ENCODE data around the gene IL5RA. TPM values are rescaled to one million over a fixed set of nuclear protein-coding genes. Genes with fewer than 3 reads are reported as not detected.

Gene IL5RA, protein sequence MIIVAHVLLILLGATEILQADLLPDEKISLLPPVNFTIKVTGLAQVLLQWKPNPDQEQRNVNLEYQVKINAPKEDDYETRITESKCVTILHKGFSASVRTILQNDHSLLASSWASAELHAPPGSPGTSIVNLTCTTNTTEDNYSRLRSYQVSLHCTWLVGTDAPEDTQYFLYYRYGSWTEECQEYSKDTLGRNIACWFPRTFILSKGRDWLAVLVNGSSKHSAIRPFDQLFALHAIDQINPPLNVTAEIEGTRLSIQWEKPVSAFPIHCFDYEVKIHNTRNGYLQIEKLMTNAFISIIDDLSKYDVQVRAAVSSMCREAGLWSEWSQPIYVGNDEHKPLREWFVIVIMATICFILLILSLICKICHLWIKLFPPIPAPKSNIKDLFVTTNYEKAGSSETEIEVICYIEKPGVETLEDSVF
- 1 to 10 TPM in 1 of 3 donors, not detected in 2; 1.0 TPM for polyA plus RNA-seq

DNA sequence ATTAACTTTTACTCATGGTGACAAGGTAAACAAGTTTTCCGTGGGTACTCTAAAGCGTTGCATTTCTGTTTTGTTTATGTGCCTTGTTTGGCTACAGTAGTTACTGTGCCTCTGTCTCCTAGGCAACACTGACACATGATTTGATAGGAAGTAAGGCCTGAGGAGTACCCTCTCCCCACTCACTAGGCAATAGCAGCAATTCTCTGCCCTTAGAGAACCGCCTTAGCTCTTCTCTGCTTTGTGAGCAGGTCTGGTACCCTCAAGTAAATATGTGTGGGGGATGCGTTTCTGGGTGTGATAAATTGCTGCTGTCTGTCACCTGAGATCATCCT lies at the start of gene IL5RA:
Gene IL5RA, minus strand, starts transcription at position 76 of the 332 bp plus-strand sequence. CDS start 5,390 bp downstream, outside the sequence.
- peak within 1 kb of the TSS in 1 of 5 donors; percentile 85 for H3K4me3 Mint-ChIP-seq
- peak within 1 kb of the TSS in 2 of 6 donors; percentile 94 to 95 for H3K27ac Mint-ChIP-seq
- H3K36me3 Mint-ChIP-seq: no peaks in the 10 kb centered on the region
- H3K27me3 Mint-ChIP-seq (ENCODE audit: low read depth in 3 of 3): peaks cover 0 to 8% (median 6%) of the 10 kb centered on the region in 3 donors
- H3K4me1 Mint-ChIP-seq: no peaks in the 10 kb centered on the region
- DNase-seq: peak in 1 of 3 donors; percentile 73
- H3K9me3 Mint-ChIP-seq: peaks cover 0 to 2% (median 0%) of the 10 kb centered on the region in 6 donors

DNA sequence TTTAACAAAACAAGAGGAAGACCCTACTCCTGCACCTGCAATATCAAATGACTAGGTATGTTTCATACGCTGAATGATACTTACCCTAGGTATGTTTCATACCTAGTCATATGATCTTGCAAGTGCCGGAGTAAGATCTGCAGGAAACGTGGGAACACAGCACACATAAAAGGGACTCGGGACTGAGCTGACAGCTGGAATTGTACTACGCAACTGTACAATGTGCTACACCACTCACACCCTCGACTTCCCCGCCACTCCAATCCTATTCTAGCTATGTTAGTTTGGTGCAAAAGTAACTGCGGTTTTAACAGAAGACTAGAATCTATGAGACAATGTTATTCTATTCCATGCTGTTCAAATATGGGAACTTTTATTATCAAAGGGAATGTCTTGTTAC lies 47.3 kb upstream of the IL5RA start:
- Mint-ChIP-seq H3K4me3 (no peak overlapping the region), H3K36me3 (peaks cover 13 to 48% (median 20%) of the 10 kb centered on the region in 3 donors), H3K27me3 (ENCODE audit: low read depth in 3 of 3) (no peaks in the 10 kb centered on the region), H3K4me1 (peaks cover 21 to 74% of the 10 kb centered on the region in 2 donors), H3K27ac (peak overlapping the region; percentile 12 to 65 (median 56)), H3K9me3 (no peaks in the 10 kb centered on the region)
- no peak for DNase-seq

DNA sequence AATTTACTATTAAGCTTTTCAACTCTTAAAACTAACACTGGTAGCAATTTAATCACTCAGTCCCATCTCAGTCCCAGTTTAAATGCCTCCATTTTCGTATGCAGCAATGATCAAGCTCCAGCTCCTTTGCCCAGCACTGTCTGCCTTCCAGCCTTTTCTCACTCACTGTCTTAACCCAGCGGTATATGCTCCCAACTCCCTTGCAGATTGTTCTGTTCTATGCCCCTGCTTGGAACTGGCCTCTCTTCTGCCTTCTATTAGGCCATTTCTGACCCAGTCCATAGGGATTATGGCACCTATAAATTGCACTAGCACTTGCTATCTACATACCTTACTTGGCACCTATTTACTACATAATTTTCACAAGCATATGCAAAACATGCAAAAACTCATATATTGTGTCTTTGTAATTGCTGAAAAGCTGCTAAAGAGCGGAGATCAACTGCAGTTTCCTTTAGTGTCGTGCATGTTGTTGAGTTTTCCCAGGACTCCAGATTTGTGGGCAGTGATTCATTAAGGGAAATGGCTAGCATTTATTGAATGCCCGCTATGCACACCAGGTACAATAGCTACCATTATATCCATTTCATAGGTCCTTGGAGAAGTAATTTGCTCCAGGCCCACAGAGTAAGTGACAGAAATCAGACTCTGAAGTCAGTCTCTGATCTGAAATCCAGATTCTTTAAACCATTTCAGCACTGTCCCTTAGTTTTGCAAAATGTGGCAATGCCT lies 44.9 kb upstream of the IL5RA start:
- no peak for DNase-seq
- peaks cover 17 to 62% of the 10 kb centered on the region in 2 donors for H3K4me1 Mint-ChIP-seq
- H3K4me3 Mint-ChIP-seq: no peak overlapping the region
- H3K9me3 Mint-ChIP-seq: no peaks in the 10 kb centered on the region
- H3K36me3 Mint-ChIP-seq: peaks cover 19 to 59% (median 21%) of the 10 kb centered on the region in 3 donors
- peak overlapping the region; percentile 29 to 79 (median 72) for H3K27ac Mint-ChIP-seq
- no peaks in the 10 kb centered on the region for H3K27me3 Mint-ChIP-seq (ENCODE audit: low read depth in 3 of 3)

DNA sequence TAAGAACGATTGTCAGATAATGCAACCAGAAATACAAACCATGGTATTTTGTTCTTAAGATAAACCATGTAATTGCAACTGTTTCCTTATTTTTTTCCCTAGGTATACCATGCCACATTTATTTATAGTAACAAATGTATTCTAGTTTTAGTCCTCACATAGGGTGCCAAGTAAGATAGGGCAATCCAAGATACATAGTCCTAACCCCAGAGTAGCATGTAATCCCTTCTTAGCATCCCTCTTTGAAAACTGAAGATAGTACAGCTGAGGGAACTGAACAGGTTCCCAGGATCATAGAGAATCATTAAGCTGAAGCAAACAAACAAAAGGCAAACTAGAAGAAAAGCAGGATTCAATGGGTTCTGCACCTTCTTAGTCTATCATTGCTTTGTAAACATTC lies 41.3 kb upstream of the IL5RA start:
- Mint-ChIP-seq H3K36me3 (peaks cover 14 to 60% (median 30%) of the 10 kb centered on the region in 3 donors), H3K4me1 (peaks cover 8 to 38% of the 10 kb centered on the region in 2 donors)

DNA sequence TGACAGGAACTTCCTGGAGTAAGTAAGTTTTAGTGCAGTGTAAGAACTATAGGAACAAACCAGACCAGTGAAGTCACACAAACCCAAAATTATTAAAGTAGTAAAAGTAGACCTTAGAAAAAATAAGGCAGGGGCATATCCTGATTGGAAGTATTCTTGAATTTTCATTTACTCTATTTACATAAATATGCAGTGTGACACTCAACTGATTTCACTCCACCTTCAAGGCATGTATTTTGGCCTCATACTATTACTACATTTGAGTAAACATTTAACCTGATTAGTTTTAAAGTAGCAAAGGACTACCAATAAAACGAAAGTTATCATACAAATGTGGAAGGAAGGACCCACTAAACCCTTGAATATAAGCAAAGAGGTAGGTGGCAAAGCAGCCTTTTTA lies 39.4 kb upstream of the IL5RA start:
- Mint-ChIP-seq H3K36me3 (peaks cover 18 to 57% (median 37%) of the 10 kb centered on the region in 3 donors), H3K9me3 (no peaks in the 10 kb centered on the region), H3K4me1 (peaks cover 8 to 21% of the 10 kb centered on the region in 2 donors), H3K27ac (peak overlapping the region; percentile 58 to 88 (median 78)), H3K4me3 (peak overlapping the region in 1 of 5 donors; percentile 18), H3K27me3 (ENCODE audit: low read depth in 3 of 3) (no peaks in the 10 kb centered on the region)
- no peak for DNase-seq

More for the DNA sequence above, 41.3 kb upstream of the IL5RA start:
- H3K27me3 Mint-ChIP-seq (ENCODE audit: low read depth in 3 of 3): no peaks in the 10 kb centered on the region
- H3K4me3 Mint-ChIP-seq: no peak overlapping the region
- no peak for DNase-seq
- peak overlapping the region in 4 of 6 donors; percentile 60 to 71 (median 70) for H3K27ac Mint-ChIP-seq
- H3K9me3 Mint-ChIP-seq: no peaks in the 10 kb centered on the region

DNA sequence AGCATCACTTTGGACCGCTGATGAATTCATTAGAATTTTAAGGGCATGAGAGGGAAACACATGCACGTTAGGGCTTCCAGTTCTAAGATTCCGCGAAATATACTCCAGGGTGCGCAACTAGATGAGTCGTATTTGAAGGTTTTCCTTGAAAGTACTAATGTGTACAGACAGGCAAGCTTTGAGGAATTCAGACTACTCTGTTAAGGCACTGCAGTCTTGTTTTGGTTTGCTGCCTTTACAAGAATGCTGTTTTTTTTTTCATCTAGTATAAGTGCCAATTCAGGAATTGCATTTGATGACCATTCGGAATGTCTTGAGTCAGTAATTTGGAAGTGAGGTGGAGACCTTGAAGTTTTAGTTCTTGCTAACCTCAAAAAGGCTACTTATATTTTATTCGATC lies 35.7 kb upstream of the IL5RA start:
- Mint-ChIP-seq H3K27me3 (ENCODE audit: low read depth in 3 of 3) (peaks cover 0 to 3% (median 0%) of the 10 kb centered on the region in 3 donors), H3K4me3 (no peak overlapping the region), H3K27ac (peak overlapping the region in 4 of 6 donors; percentile 71 to 84 (median 74)), H3K36me3 (peaks cover 9 to 49% (median 26%) of the 10 kb centered on the region in 3 donors), H3K4me1 (peaks cover 8 to 21% of the 10 kb centered on the region in 2 donors), H3K9me3 (peaks cover 0 to 2% (median 0%) of the 10 kb centered on the region in 6 donors)
- DNase-seq: no peak

DNA sequence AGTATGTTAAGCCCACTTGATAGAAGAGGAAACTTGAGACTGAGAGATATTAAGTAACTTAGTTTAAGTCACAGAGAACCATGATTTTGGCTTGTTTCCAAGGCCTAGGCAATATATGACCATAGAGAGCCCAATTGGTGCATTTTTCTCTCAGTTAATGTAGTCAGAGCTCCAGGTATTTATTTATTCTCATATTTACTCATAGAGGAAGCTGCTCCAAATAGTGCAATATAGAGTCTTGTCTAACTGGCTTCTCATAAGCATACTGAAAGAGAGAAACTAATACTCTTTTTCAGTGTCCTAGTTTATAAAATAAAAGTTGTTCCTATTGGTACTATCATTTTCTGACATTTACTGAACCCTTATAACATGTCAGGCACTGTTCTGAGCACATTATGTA lies 31.8 kb upstream of the IL5RA start:
- H3K9me3 Mint-ChIP-seq: peaks cover 0 to 2% (median 0%) of the 10 kb centered on the region in 6 donors
- no peak for DNase-seq
- no peak overlapping the region for H3K4me3 Mint-ChIP-seq
- peaks cover 3 to 35% of the 10 kb centered on the region in 2 donors for H3K4me1 Mint-ChIP-seq
- H3K36me3 Mint-ChIP-seq: peaks cover 4 to 41% (median 36%) of the 10 kb centered on the region in 3 donors
- peak overlapping the region; percentile 34 to 72 (median 59) for H3K27ac Mint-ChIP-seq
- H3K27me3 Mint-ChIP-seq (ENCODE audit: low read depth in 3 of 3): peaks cover 0 to 3% (median 0%) of the 10 kb centered on the region in 3 donors

DNA sequence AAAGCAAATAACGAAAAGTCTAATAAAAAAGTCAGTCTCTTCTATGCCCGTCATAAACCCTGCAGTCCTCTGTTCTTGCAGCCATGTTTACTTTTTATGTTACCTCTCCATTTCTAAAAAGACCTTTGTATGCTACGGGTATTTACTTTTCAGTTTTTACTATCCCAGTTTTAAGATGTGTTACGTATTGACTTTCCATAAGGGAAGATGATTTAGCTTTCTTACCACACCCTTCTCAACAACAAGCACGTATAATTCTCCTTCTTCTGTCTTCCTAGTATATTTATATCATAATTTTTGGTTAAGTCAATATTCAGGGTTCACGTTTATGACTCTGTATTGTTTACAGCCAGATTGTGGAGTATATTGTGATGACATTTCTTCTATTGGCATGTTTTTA lies 27.4 kb upstream of the IL5RA start:
- DNase-seq: no peak
- no peak overlapping the region for H3K4me3 Mint-ChIP-seq
- peaks cover 0 to 25% (median 20%) of the 10 kb centered on the region in 3 donors for H3K36me3 Mint-ChIP-seq
- H3K4me1 Mint-ChIP-seq: peaks cover 31 to 72% of the 10 kb centered on the region in 2 donors
- H3K27me3 Mint-ChIP-seq (ENCODE audit: low read depth in 3 of 3): peaks cover 0 to 2% (median 0%) of the 10 kb centered on the region in 3 donors
- H3K27ac Mint-ChIP-seq: peak overlapping the region in 3 of 6 donors; percentile 13 to 83 (median 37)
- no peaks in the 10 kb centered on the region for H3K9me3 Mint-ChIP-seq

DNA sequence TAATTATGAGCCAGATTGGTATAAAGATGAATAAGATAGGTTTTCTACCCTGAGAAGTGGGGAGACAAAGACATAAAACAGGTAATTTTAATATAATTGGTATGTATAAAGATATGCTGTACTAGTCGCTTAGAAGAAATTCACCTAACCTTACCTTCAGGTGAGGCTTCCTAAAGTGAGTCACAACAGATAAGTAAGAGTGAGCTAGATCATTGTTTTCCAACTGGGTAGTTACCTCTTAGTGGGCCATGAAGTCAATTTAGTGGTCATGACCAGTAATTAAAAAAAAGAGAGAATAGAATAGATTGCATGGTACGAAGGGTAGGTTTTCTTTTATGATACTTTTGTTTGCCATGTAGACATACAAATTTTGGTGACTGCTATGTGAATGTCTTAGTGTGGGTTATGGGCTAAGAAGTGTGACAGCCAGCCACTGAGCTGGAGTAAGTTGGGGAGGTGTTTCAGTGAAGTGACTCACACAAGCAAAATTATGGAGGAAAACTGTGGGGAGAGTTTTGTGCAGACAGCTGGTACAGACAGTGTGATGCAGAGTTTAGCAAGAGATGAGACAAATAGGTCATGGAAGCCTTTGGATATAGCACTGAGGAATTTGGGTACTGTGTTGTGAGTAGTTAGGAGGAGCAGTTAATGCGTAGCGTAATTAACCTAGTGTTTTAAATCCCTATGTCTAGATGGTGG lies 24.7 kb upstream of the IL5RA start:
- no peaks in the 10 kb centered on the region for H3K27me3 Mint-ChIP-seq (ENCODE audit: low read depth in 3 of 3)
- no peak overlapping the region for H3K4me3 Mint-ChIP-seq
- H3K36me3 Mint-ChIP-seq: peaks cover 5 to 23% (median 10%) of the 10 kb centered on the region in 3 donors
- DNase-seq: no peak
- H3K9me3 Mint-ChIP-seq: no peaks in the 10 kb centered on the region
- peak overlapping the region; percentile 1 to 83 (median 68) for H3K27ac Mint-ChIP-seq
- peaks cover 31 to 68% of the 10 kb centered on the region in 2 donors for H3K4me1 Mint-ChIP-seq

DNA sequence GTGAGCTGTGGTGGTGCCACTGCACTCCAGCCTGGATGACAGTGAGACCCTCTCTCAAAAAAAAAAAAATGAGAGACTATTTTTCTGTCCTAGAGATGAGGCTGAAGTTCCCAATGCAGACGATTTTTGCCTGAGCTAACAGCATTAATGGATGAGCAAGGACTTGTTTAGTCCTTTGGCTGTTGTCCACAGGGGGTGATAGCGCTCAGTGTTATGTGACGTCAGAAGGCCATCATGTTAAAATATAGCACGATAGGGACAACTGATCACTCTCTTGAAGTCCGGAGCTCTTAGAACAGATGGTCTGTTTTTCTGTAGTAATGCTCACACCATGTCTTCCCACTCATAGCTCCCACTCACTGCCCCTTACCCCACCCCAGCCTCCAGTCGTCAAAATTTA lies 23.3 kb upstream of the IL5RA start:
- H3K36me3 Mint-ChIP-seq: peaks cover 2 to 23% (median 7%) of the 10 kb centered on the region in 3 donors
- H3K27ac Mint-ChIP-seq: peak overlapping the region in 4 of 6 donors; percentile 3 to 72 (median 20)
- peaks cover 38 to 71% of the 10 kb centered on the region in 2 donors for H3K4me1 Mint-ChIP-seq
- no peak overlapping the region for H3K4me3 Mint-ChIP-seq
- no peaks in the 10 kb centered on the region for H3K9me3 Mint-ChIP-seq
- DNase-seq: no peak
- H3K27me3 Mint-ChIP-seq (ENCODE audit: low read depth in 3 of 3): peaks cover 0 to 3% (median 0%) of the 10 kb centered on the region in 3 donors

DNA sequence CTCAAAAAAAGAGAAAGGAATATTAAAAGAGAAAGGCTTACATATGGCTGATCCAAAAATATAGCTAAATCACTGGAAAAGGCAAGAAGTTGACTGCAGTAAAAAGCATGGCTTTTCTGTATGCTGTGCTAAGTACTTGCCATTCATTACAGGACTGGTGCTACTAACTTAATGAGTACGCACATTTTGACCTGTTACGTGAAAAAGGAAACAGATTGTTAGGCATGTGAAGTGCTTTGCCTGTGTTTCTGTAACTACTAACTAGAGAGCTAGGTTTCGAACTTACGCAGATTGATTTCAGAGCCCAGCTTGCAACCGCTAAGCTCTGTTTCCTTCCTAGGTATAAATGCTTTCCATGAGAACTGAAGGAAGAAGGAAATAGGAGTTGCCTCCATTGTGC lies 19.4 kb upstream of the IL5RA start:
- Mint-ChIP-seq H3K4me3 (peak overlapping the region in 1 of 5 donors; percentile 7), H3K4me1 (peaks cover 46 to 67% of the 10 kb centered on the region in 2 donors), H3K36me3 (peaks cover 0 to 17% (median 7%) of the 10 kb centered on the region in 3 donors), H3K27me3 (ENCODE audit: low read depth in 3 of 3) (peaks cover 13 to 36% (median 23%) of the 10 kb centered on the region in 3 donors), H3K27ac (peak overlapping the region; percentile 10 to 99 (median 34)), H3K9me3 (no peaks in the 10 kb centered on the region)
- no peak for DNase-seq

DNA sequence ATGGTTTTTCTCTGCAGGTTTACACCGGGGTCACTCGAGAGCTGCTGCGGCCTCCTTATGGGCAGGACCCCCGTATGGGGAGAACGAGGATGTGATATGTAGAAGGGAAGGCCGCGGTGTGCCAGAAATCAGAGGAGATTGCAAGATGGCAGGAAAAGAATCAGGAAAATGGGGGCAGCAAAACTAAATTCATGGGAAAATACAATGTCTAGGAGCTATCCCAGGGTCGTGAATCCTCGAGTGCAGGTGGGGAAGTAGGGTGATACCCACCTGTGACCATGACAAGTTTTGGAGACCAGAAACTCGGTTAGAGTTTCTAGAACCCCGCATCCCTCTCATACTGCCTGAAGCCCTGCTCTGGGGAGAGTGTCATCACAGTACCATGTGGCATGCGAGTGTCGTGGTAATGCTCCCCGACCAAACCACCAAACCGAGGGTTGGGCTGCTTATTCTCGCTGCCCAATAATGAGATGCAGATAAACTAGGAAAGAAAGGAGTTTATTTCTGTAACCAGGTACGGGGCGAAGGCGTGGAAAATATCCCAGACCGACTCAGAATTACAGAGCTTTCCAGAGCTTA lies 17.3 kb upstream of the IL5RA start:
- H3K27me3 Mint-ChIP-seq (ENCODE audit: low read depth in 3 of 3): peaks cover 13 to 36% (median 23%) of the 10 kb centered on the region in 3 donors
- H3K27ac Mint-ChIP-seq: peak overlapping the region; percentile 98 to 99 (median 99)
- H3K36me3 Mint-ChIP-seq: peaks cover 0 to 14% (median 7%) of the 10 kb centered on the region in 3 donors
- H3K4me1 Mint-ChIP-seq: peaks cover 33 to 49% of the 10 kb centered on the region in 2 donors
- H3K4me3 Mint-ChIP-seq: peak overlapping the region; percentile 94 to 99 (median 98)
- H3K9me3 Mint-ChIP-seq: no peaks in the 10 kb centered on the region
- DNase-seq: peak; percentile 48 to 61 (median 49)
